ENCODE results near the gene CDCA4.

Gene CDCA4

DNA sequence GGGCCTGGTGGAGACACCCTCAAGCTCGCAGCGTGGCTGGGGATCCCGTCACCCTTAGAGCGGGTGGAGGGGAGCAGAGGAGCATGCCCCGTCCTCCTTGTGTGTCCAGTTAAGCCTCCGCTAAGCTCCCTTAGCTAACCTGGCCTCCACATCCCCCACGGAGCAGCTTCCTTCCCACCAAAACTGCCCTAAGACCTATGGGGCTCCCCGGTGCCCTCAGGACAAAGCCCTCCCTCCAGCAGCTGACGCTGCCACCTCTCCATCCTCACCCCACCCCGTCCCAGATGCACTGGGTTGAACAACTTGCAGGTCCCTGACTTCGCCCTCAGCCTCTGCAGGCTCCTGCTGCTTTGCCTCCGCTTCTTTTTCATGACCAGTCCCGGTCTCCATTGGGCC, 46.7 kb downstream of the CDCA4 start:
- TF ChIP-seq, protein P1, sequence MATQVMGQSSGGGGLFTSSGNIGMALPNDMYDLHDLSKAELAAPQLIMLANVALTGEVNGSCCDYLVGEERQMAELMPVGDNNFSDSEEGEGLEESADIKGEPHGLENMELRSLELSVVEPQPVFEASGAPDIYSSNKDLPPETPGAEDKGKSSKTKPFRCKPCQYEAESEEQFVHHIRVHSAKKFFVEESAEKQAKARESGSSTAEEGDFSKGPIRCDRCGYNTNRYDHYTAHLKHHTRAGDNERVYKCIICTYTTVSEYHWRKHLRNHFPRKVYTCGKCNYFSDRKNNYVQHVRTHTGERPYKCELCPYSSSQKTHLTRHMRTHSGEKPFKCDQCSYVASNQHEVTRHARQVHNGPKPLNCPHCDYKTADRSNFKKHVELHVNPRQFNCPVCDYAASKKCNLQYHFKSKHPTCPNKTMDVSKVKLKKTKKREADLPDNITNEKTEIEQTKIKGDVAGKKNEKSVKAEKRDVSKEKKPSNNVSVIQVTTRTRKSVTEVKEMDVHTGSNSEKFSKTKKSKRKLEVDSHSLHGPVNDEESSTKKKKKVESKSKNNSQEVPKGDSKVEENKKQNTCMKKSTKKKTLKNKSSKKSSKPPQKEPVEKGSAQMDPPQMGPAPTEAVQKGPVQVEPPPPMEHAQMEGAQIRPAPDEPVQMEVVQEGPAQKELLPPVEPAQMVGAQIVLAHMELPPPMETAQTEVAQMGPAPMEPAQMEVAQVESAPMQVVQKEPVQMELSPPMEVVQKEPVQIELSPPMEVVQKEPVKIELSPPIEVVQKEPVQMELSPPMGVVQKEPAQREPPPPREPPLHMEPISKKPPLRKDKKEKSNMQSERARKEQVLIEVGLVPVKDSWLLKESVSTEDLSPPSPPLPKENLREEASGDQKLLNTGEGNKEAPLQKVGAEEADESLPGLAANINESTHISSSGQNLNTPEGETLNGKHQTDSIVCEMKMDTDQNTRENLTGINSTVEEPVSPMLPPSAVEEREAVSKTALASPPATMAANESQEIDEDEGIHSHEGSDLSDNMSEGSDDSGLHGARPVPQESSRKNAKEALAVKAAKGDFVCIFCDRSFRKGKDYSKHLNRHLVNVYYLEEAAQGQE (IDR thresholded peaks at IDR 0.05; ENCODE audit: low read depth) = no peak
- TF ChIP-seq TEAD4 (IDR thresholded peaks at IDR 0.05) = no peak
- TF ChIP-seq, protein P2, sequence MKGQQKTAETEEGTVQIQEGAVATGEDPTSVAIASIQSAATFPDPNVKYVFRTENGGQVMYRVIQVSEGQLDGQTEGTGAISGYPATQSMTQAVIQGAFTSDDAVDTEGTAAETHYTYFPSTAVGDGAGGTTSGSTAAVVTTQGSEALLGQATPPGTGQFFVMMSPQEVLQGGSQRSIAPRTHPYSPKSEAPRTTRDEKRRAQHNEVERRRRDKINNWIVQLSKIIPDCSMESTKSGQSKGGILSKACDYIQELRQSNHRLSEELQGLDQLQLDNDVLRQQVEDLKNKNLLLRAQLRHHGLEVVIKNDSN (IDR thresholded peaks at IDR 0.05) = no peak
- TF ChIP-seq ZBTB7A (IDR thresholded peaks at IDR 0.05; ENCODE audit: low read depth) = no peak
- TF ChIP-seq, protein P3, sequence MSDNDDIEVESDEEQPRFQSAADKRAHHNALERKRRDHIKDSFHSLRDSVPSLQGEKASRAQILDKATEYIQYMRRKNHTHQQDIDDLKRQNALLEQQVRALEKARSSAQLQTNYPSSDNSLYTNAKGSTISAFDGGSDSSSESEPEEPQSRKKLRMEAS (IDR thresholded peaks at IDR 0.05) = no peak
- no peak for TF ChIP-seq TAF1 (IDR thresholded peaks at IDR 0.05; ENCODE audit: low read depth)
- no peak for TF ChIP-seq NFIC (IDR thresholded peaks at IDR 0.05)
- no peak for TF ChIP-seq CEBPB (IDR thresholded peaks at IDR 0.05)
- TF ChIP-seq TCF12 (IDR thresholded peaks at IDR 0.05; ENCODE audit: low read depth) = no peak
- no peak for TF ChIP-seq FOXM1 (IDR thresholded peaks at IDR 0.05; ENCODE audit: borderline replicate concordance, low read depth)
- no peak for TF ChIP-seq RAD21 (IDR thresholded peaks at IDR 0.05; ENCODE audit: low read depth)
- no peak for TF ChIP-seq EGR1 (IDR thresholded peaks at IDR 0.05)
- TF ChIP-seq YY1 (IDR thresholded peaks at IDR 0.05; ENCODE audit: low read depth) = no peak
- TF ChIP-seq CREB1 (IDR thresholded peaks at IDR 0.05; ENCODE audit: low read depth) = no peak
- TF ChIP-seq EP300 (IDR thresholded peaks at IDR 0.05; ENCODE audit: borderline replicate concordance) = no peak

DNA sequence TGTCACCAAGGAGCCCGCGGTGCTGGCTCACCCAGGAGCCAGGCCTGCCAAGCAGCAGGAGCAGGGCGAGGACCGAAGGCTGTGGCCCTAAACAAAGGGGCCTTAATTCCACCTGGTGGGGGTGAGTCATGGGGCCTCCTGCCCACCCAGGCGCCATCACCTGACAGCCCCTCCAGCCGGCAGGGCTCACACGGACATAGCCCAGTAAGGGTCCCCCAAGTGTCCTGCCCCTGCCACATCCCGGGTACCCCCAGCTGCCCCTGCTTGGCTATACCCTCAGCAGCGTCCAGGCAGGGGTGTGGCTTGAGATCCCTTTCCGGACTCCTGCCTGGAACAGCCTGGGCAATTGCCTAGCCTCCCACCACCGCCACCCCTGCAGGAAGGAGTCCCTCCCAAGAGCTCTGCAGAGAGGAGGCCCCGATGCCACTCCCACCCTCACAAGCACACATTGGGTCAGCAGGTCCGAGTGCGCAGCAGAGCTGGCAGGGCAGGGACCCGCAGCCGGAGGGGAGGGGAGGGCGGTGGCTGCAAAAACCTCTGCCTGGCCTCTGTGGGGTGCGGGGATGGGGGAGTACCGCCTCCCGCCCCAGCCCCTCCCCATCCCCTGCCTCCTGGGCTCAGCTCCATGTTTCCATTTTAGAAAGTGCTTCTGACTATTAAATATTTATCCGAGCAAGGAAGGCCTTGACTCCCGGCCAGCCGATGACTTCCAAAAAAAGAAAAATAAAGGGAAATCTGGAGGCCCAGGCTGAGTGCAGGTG, 47.3 kb downstream of the CDCA4 start:
- TF ChIP-seq CREB1 (IDR thresholded peaks at IDR 0.05; ENCODE audit: low read depth) (no peak), TEAD4 (IDR thresholded peaks at IDR 0.05) (no peak; the same call in 1 of the 2 replicates), RAD21 (IDR thresholded peaks at IDR 0.05; ENCODE audit: low read depth) (no peak), CEBPB (IDR thresholded peaks at IDR 0.05) (no peak), EGR1 (IDR thresholded peaks at IDR 0.05) (no peak; the same call in 1 of the 2 replicates), ZBTB7A (IDR thresholded peaks at IDR 0.05; ENCODE audit: low read depth) (peak; percentile 94), TAF1 (IDR thresholded peaks at IDR 0.05; ENCODE audit: low read depth) (peak; percentile 37; the same call in 1 of the 2 replicates), TCF12 (IDR thresholded peaks at IDR 0.05; ENCODE audit: low read depth) (peak; percentile 97), YY1 (IDR thresholded peaks at IDR 0.05; ENCODE audit: low read depth) (peak; percentile 5; the same call in 1 of the 2 replicates), EP300 (IDR thresholded peaks at IDR 0.05; ENCODE audit: borderline replicate concordance) (peak; percentile 96), FOXM1 (IDR thresholded peaks at IDR 0.05; ENCODE audit: borderline replicate concordance, low read depth) (peak; percentile 92), NFIC (IDR thresholded peaks at IDR 0.05) (peak; percentile 95)
- TF ChIP-seq, protein P1 (IDR thresholded peaks at IDR 0.05; ENCODE audit: low read depth) = no peak; the same call in 1 of the 2 replicates
- TF ChIP-seq, protein P2 (IDR thresholded peaks at IDR 0.05) = peak; percentile 66
- TF ChIP-seq, protein P3 (IDR thresholded peaks at IDR 0.05) = no peak

DNA sequence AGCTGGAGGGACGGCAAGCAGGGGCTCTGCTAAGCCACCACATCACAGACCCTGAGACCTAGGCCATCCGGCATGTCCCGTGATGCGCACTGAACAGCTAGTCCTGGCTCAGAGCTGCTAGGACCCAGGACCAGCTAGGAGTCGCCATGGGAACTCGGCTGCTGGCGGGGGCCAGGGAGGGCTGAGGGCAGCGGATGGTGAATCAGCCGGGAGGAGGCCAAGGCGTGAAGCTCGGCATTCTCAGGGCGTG, 47.8 kb downstream of the CDCA4 start:
- 0 out of 2 replicates have a peak, but pooled peaks have one; percentile 45 for TF ChIP-seq YY1 (IDR thresholded peaks at IDR 0.05; ENCODE audit: low read depth)
- no peak for TF ChIP-seq FOXM1 (IDR thresholded peaks at IDR 0.05; ENCODE audit: borderline replicate concordance, low read depth)
- no peak for TF ChIP-seq TCF12 (IDR thresholded peaks at IDR 0.05; ENCODE audit: low read depth)
- TF ChIP-seq ZBTB7A (IDR thresholded peaks at IDR 0.05; ENCODE audit: low read depth) = no peak
- TF ChIP-seq, protein P1 (IDR thresholded peaks at IDR 0.05; ENCODE audit: low read depth) = no peak
- no peak for TF ChIP-seq TAF1 (IDR thresholded peaks at IDR 0.05; ENCODE audit: low read depth)
- TF ChIP-seq, protein P2 (IDR thresholded peaks at IDR 0.05) = no peak
- TF ChIP-seq EP300 (IDR thresholded peaks at IDR 0.05; ENCODE audit: borderline replicate concordance) = no peak
- peak; percentile 97 for TF ChIP-seq TEAD4 (IDR thresholded peaks at IDR 0.05)
- no peak for TF ChIP-seq CREB1 (IDR thresholded peaks at IDR 0.05; ENCODE audit: low read depth)
- no peak; the same call in 1 of the 2 replicates for TF ChIP-seq CEBPB (IDR thresholded peaks at IDR 0.05)
- TF ChIP-seq EGR1 (IDR thresholded peaks at IDR 0.05) = 0 out of 2 replicates have a peak, but pooled peaks have one; percentile 33
- TF ChIP-seq RAD21 (IDR thresholded peaks at IDR 0.05; ENCODE audit: low read depth) = peak; percentile 25; the same call in 1 of the 2 replicates
- TF ChIP-seq, protein P3 (IDR thresholded peaks at IDR 0.05) = peak; percentile 89
- TF ChIP-seq NFIC (IDR thresholded peaks at IDR 0.05) = no peak
